Body of pancreas (tissue), 4 donors: ENCODE data around the gene HERPUD2. TPM values are rescaled to one million over a fixed set of nuclear protein-coding genes. Genes with fewer than 3 reads are reported as not detected.
"Not testable (repeated sequence)": the region's sequence is repeated elsewhere in the genome, so short reads cannot be mapped to it uniquely, and the experiment has no call there.

ENCODE experiments used
- ATAC-seq: fragments of 150-250 bp; one replicate; pipeline ENCODE4 v1.9.1; 2016
- DNase-seq, 4 donors: peaks; one replicate each; pipeline ENCODE4 v3.0.0-alpha.2; 2019
- H3K27ac ChIP-seq, 4 donors: fragments of 200-600 bp; sonication (generic); 1 replicate in 3 of 4; 2 replicates in 1 of 4; pipeline versions ENCODE4 v1.5.1 to v1.6.1; 2016 to 2019; ENCODE audit warnings: mild to moderate bottlenecking in 1 of 4, mixed read lengths in 1 of 4, moderate library complexity in 1 of 4
- H3K27me3 ChIP-seq, 2 donors: fragments of 200-600 bp; sonication (generic); one replicate each; pipeline ENCODE4 v1.6.0; 2016; ENCODE audit warnings: mild to moderate bottlenecking in 1 of 2
- H3K36me3 ChIP-seq, 2 donors: fragments of 200-600 bp; sonication (generic); replicated peaks in 1 of 2; 2 replicates each; pipeline ENCODE4 v1.5.1; 2016; ENCODE audit warnings: low read depth in 2 of 2; ENCODE audit not compliant: insufficient read depth in 1 of 2
- H3K4me1 ChIP-seq: fragments of 200-600 bp; sonication (generic); one replicate; pipeline ENCODE4 v1.6.0; 2016
- H3K4me3 ChIP-seq, 2 donors: fragments of 200-600 bp; sonication (generic); 1 replicate in 1 of 2; 2 replicates in 1 of 2; pipeline ENCODE4 v1.5.1; 2016 to 2019
- H3K9me3 ChIP-seq, 3 donors: fragments of 200-600 bp; sonication (generic); 1 replicate in 2 of 3; 2 replicates in 1 of 3; pipeline ENCODE4 v1.5.1; 2016
- CTCF ChIP-seq, 7 experiments: fragments of 450-650 bp in 4 of 7; fragments of 200-600 bp in 3 of 7; sonication (generic) in 3 of 7; IDR thresholded peaks; one replicate each; pipeline ENCODE4 v1.5.1; 2016 to 2019; ENCODE audit warnings: antibody characterized with exemption in 7 of 7
- POLR2A ChIP-seq, 3 donors: fragments of 450-650 bp; IDR thresholded peaks; one replicate each; pipeline ENCODE4 v1.6.1; 2016; ENCODE audit warnings: antibody characterized with exemption in 3 of 3, mild to moderate bottlenecking in 2 of 3
- WGBS, 2 donors: methylation state at CpG; one replicate each; pipeline ENCODE4 v1.1.5; 2017; 5-methylcytosine and 5-hydroxymethylcytosine counted together
- intact Hi-C: fragments of 100-400 bp; cut with DNase I; formaldehyde crosslinking; loops from one replicate; pipeline ENCODE4 v1.15.1; 2023
- total RNA-seq, 2 donors: library from RNA; depleted of rRNA; stranded (reverse); fragments of >200 nt; gene quantifications; one replicate each; pipeline ENCODE4 v1.1.0, GENCODE V29; 2016

The HERPUD2 gene
- total RNA-seq, 2 donors from 2014 or later: 19.4 to 21.5 TPM

- TF ChIP-seq POLR2A (IDR thresholded peaks at IDR 0.05): no peak
- no peaks in the 10 kb centered on the region for H3K27me3 ChIP-seq
- no peak overlapping the region for H3K4me3 ChIP-seq
- WGBS, 2 donors: 45 to 61% methylated on average over 1 of the region's 1 CpG
- no peaks in the 10 kb centered on the region for H3K36me3 ChIP-seq
- ATAC-seq (peak; percentile 48), DNase-seq (no peak)
- H3K9me3 ChIP-seq: peaks cover 0 to 4% (median 0%) of the 10 kb centered on the region in 3 donors
- intact Hi-C loops: no loop called here
- peak overlapping the region; percentile 12 to 57 (median 22) for H3K27ac ChIP-seq
- H3K4me1 ChIP-seq: peaks cover 30% of the 10 kb centered on the region
Observed at GRCh38 chr7:35658606-35659201, 36.2 kb downstream of the HERPUD2 start.

- Histone ChIP-seq H3K27me3 (no peaks in the 10 kb centered on the region), H3K36me3 (no peaks in the 10 kb centered on the region), H3K9me3 (peaks cover 0 to 4% (median 0%) of the 10 kb centered on the region in 3 donors), H3K4me1 (peaks cover 31% of the 10 kb centered on the region), H3K4me3 (no peak overlapping the region), H3K27ac (no peak overlapping the region)
- ATAC-seq: no peak
- intact Hi-C loops: no loop called here
- TF ChIP-seq POLR2A (IDR thresholded peaks at IDR 0.05): no peak
- TF ChIP-seq CTCF (IDR thresholded peaks at IDR 0.05): no peak
- WGBS, 2 donors: 93 to 100% methylated on average over 2 of the region's 2 CpGs
- no peak for DNase-seq
Observed at GRCh38 chr7:35657125-35657524, 37.8 kb downstream of the HERPUD2 start.

- H3K36me3 ChIP-seq, DNase-seq, intact Hi-C loops, H3K9me3 ChIP-seq, H3K4me3 ChIP-seq, H3K27me3 ChIP-seq, ATAC-seq: not testable (repeated sequence)
- WGBS, 2 donors: 92 to 100% methylated on average over 3 of the region's 3 CpGs
- H3K27ac ChIP-seq: peak overlapping the region in 1 of 4 donors; percentile 13
- peaks cover 38% of the 10 kb centered on the region for H3K4me1 ChIP-seq
Observed at GRCh38 chr7:35654558-35654957, 40.4 kb downstream of the HERPUD2 start.

GRCh38 chr7:35652124-35652523, 42.8 kb downstream of the HERPUD2 start:
- Histone ChIP-seq H3K9me3 (no peaks in the 10 kb centered on the region), H3K4me3 (no peak overlapping the region), H3K27me3 (no peaks in the 10 kb centered on the region), H3K4me1 (peaks cover 46% of the 10 kb centered on the region), H3K27ac (no peak overlapping the region), H3K36me3 (no peaks in the 10 kb centered on the region)
- no peak for DNase-seq
- no peak for TF ChIP-seq CTCF (IDR thresholded peaks at IDR 0.05)
- no peak for TF ChIP-seq POLR2A (IDR thresholded peaks at IDR 0.05)
- ATAC-seq: no peak
- intact Hi-C loops: no loop called here
- 88 to 99% methylated on average over 5 of the region's 5 CpGs for WGBS, 2 donors

- peaks cover 60% of the 10 kb centered on the region for H3K4me1 ChIP-seq
- intact Hi-C loops: no loop called here
- H3K36me3 ChIP-seq: no peaks in the 10 kb centered on the region
- H3K27ac ChIP-seq: no peak overlapping the region
- H3K9me3 ChIP-seq: no peaks in the 10 kb centered on the region
- WGBS, 2 donors: 98% methylated on average over 4 of the region's 4 CpGs; no CpG with 5 or more reads in 1 of the 2 donors
- no peak for TF ChIP-seq POLR2A (IDR thresholded peaks at IDR 0.05)
- no peak for TF ChIP-seq CTCF (IDR thresholded peaks at IDR 0.05)
- no peak overlapping the region for H3K4me3 ChIP-seq
- no peaks in the 10 kb centered on the region for H3K27me3 ChIP-seq
- DNase-seq (peak in 2 of 4 donors; percentile 16 to 21), ATAC-seq (no peak)
Observed at GRCh38 chr7:35650751-35651150, 44.2 kb downstream of the HERPUD2 start.

GRCh38 chr7:35649711-35650110, 45.2 kb downstream of the HERPUD2 start:
- H3K4me3 ChIP-seq: no peak overlapping the region
- no peaks in the 10 kb centered on the region for H3K36me3 ChIP-seq
- DNase-seq (no peak), ATAC-seq (no peak)
- no peaks in the 10 kb centered on the region for H3K27me3 ChIP-seq
- no peaks in the 10 kb centered on the region for H3K9me3 ChIP-seq
- 49 to 65% methylated on average over 3 of the region's 3 CpGs for whole genome bisulfite sequencing, 2 donors
- H3K27ac ChIP-seq: peak overlapping the region in 3 of 4 donors; percentile 27 to 87 (median 42)
- peaks cover 61% of the 10 kb centered on the region for H3K4me1 ChIP-seq
- TF ChIP-seq CTCF (IDR thresholded peaks at IDR 0.05) (no peak), POLR2A (IDR thresholded peaks at IDR 0.05) (no peak)
- intact Hi-C loops: no loop called here
